HEK293 (cell line): ENCODE measurements around the gene SNTG2.
A peak's percentile ranks its signal among the peaks of the same experiment; 100 is the strongest.

Experiments used
- CTCF ChIA-PET: fragments of 350-600 bp; formaldehyde crosslinking; extraction: SDS; loops from one replicate; lab custom pipeline; 2021; ENCODE audit warnings: antibody characterized with exemption; lab: Yijun Ruan, JAX
- POLR2A ChIA-PET: fragments of 300-600 bp; formaldehyde crosslinking; extraction: SDS; loops from one replicate; lab custom pipeline; 2020; ENCODE audit warnings: antibody characterized with exemption, inconsistent platforms; lab: Yijun Ruan, JAX
- H3K27ac ChIP-seq: fragments of 200-500 bp; sonication (Bioruptor generic); 2 replicates; pipeline ENCODE4 v1.5.1; 2014; ENCODE audit warnings: low read depth, low read length, control low read depth, inconsistent platforms; ENCODE audit errors: extremely low read depth
- H3K36me3 ChIP-seq, 2 experiments: fragments of 200-500 bp in 1 of 2; sonication (Bioruptor generic) in 1 of 2; 1 replicate in 1 of 2; 2 replicates in 1 of 2; pipeline ENCODE4 v1.5.1; 2014 to 2017; ENCODE audit warnings: inconsistent platforms in 2 of 2, low read length in 2 of 2; ENCODE audit not compliant: control insufficient read depth in 2 of 2, insufficient read depth in 1 of 2
- H3K4me1 ChIP-seq: fragments of 200-500 bp; sonication (Bioruptor generic); 2 replicates; pipeline ENCODE4 v1.5.1; 2014; ENCODE audit warnings: mild to moderate bottlenecking, low read length, inconsistent platforms; ENCODE audit not compliant: control insufficient read depth, insufficient read depth
- H3K4me3 ChIP-seq: 2 replicates; pipeline ENCODE4 v1.5.1; 2011; ENCODE audit warnings: low read depth, mild to moderate bottlenecking, control low read depth, low read length, moderate library complexity
- H3K9me3 ChIP-seq: fragments of 200-500 bp; sonication (Bioruptor generic); 2 replicates; pipeline ENCODE4 v1.5.1; 2014; ENCODE audit warnings: low read depth, low read length, inconsistent platforms; ENCODE audit not compliant: control insufficient read depth, insufficient read depth
- FEZF1 ChIP-seq: fragments of 450-650 bp; formaldehyde crosslinking; IDR thresholded peaks from 2 replicates; pipeline ENCODE4 v1.5.1; 2016; ENCODE audit warnings: missing biosample characterization, missing genetic modification characterization
- GLIS1 ChIP-seq: fragments of 450-650 bp; formaldehyde crosslinking; IDR thresholded peaks from 2 replicates; pipeline ENCODE4 v1.5.1; 2016; ENCODE audit warnings: missing biosample characterization, missing genetic modification characterization
- GLIS2 ChIP-seq: fragments of 450-650 bp; formaldehyde crosslinking; IDR thresholded peaks from 2 replicates; pipeline ENCODE4 v1.5.1; 2016; ENCODE audit warnings: missing biosample characterization, missing genetic modification characterization
- PATZ1 ChIP-seq: fragments of 450-650 bp; formaldehyde crosslinking; IDR thresholded peaks from 2 replicates; pipeline ENCODE4 v1.5.1; 2016; ENCODE audit warnings: missing biosample characterization, missing genetic modification characterization
- PRDM4 ChIP-seq: fragments of 450-650 bp; formaldehyde crosslinking; IDR thresholded peaks from 2 replicates; pipeline ENCODE4 v1.5.1; 2017; ENCODE audit warnings: missing biosample characterization, missing genetic modification characterization
- SP2 ChIP-seq: fragments of 450-650 bp; formaldehyde crosslinking; IDR thresholded peaks from 2 replicates; pipeline ENCODE4 v1.5.1; 2016; ENCODE audit warnings: missing biosample characterization, missing genetic modification characterization
- SP3 ChIP-seq: fragments of 450-650 bp; formaldehyde crosslinking; IDR thresholded peaks from 2 replicates; pipeline ENCODE4 v1.5.1; 2016; ENCODE audit warnings: missing biosample characterization, missing genetic modification characterization
- TRIM28 ChIP-seq: IDR thresholded peaks from 2 replicates; pipeline ENCODE4 v1.6.1; 2011; ENCODE audit warnings: low read length, control low read depth, borderline replicate concordance
- TSHZ1 ChIP-seq: fragments of 450-650 bp; formaldehyde crosslinking; IDR thresholded peaks from 2 replicates; pipeline ENCODE4 v1.5.1; 2016; ENCODE audit warnings: missing biosample characterization, missing genetic modification characterization, borderline replicate concordance
- ZBTB20 ChIP-seq: fragments of 450-650 bp; formaldehyde crosslinking; IDR thresholded peaks from 2 replicates; pipeline ENCODE4 v1.5.1; 2016; ENCODE audit warnings: missing biosample characterization, missing genetic modification characterization
- ZBTB26 ChIP-seq: fragments of 450-650 bp; formaldehyde crosslinking; optimal IDR thresholded peaks from 2 replicates; pipeline ENCODE3; 2016; ENCODE audit warnings: missing biosample characterization, mild to moderate bottlenecking, missing genetic modification characterization
- ZFHX2 ChIP-seq: fragments of 450-650 bp; formaldehyde crosslinking; conservative IDR thresholded peaks from 2 replicates; pipeline ENCODE4 v1.5.1; 2016; ENCODE audit warnings: missing biosample characterization, missing genetic modification characterization
- ZIC2 ChIP-seq: fragments of 450-650 bp; formaldehyde crosslinking; IDR thresholded peaks from 2 replicates; pipeline ENCODE4 v1.5.1; 2016; ENCODE audit warnings: missing biosample characterization, missing genetic modification characterization
- ZNF133 ChIP-seq: fragments of 450-650 bp; formaldehyde crosslinking; IDR thresholded peaks from 2 replicates; pipeline ENCODE4 v1.5.1; 2016; ENCODE audit warnings: missing biosample characterization, missing genetic modification characterization
- ZNF223 ChIP-seq: fragments of 450-650 bp; formaldehyde crosslinking; IDR thresholded peaks from 2 replicates; pipeline ENCODE4 v1.5.1; 2016; ENCODE audit warnings: missing biosample characterization, missing genetic modification characterization
- ZNF23 ChIP-seq: fragments of 450-650 bp; formaldehyde crosslinking; IDR thresholded peaks from 2 replicates; pipeline ENCODE4 v1.5.1; 2016; ENCODE audit warnings: missing biosample characterization, missing genetic modification characterization, borderline replicate concordance
- ZNF335 ChIP-seq: fragments of 450-650 bp; formaldehyde crosslinking; conservative IDR thresholded peaks from 2 replicates; pipeline ENCODE4 v1.5.1; 2016; ENCODE audit warnings: missing biosample characterization, missing genetic modification characterization
- ZNF341 ChIP-seq: fragments of 450-650 bp; formaldehyde crosslinking; IDR thresholded peaks from 2 replicates; pipeline ENCODE4; 2016; ENCODE audit warnings: low read depth, missing biosample characterization, missing genetic modification characterization
- ZNF350 ChIP-seq: fragments of 450-650 bp; formaldehyde crosslinking; IDR thresholded peaks from 2 replicates; pipeline ENCODE4 v1.5.0; 2017; ENCODE audit warnings: missing biosample characterization, mild to moderate bottlenecking, missing genetic modification characterization
- ZNF830 ChIP-seq: fragments of 450-650 bp; IDR thresholded peaks from 2 replicates; pipeline ENCODE4 v1.5.0; 2018; ENCODE audit warnings: missing biosample characterization, missing genetic modification characterization, low read depth, mild to moderate bottlenecking, moderate library complexity

The SNTG2 gene

GRCh38 chr2:950080-950966 lies at the start of gene SNTG2:
SNTG2 (plus strand) TSS chr2:950849; CDS start chr2:950997, 148 bp downstream.
- peak within 1 kb of the TSS; percentile 54 for H3K4me3 ChIP-seq
- POLR2A ChIA-PET = interaction anchor here (1.0 kb wide), 2 partner anchors 10 to 66 kb away, joined by 3 read pairs; no protein-coding TSS in a partner anchor
- CTCF ChIA-PET = interaction anchor here (0.6 kb wide), 1 partner anchor 210 kb away, joined by 3 read pairs; no protein-coding TSS in a partner anchor
- no peaks in the 10 kb centered on the region for H3K9me3 ChIP-seq
- no peaks in the 10 kb centered on the region for H3K36me3 ChIP-seq
- no peaks in the 10 kb centered on the region for H3K4me1 ChIP-seq
- no peak for TF ChIP-seq ZNF350
- no peak for TF ChIP-seq PRDM4
- TF ChIP-seq FEZF1 = no peak
- TF ChIP-seq ZNF335 (tag by site-specific recombination) = peak; percentile 64
- peak; percentile 33 for TF ChIP-seq SP3 (tag by site-specific recombination)
- TF ChIP-seq ZNF830 (tag by site-specific recombination) = no peak
- peak; percentile 17; the same call in 1 of the 2 replicates for TF ChIP-seq SP2 (tag by site-specific recombination)
- TF ChIP-seq GLIS2 (tag by site-specific recombination) = peak; percentile 46; the same call in 1 of the 2 replicates
- peak; percentile 73 for TF ChIP-seq ZIC2 (tag by site-specific recombination)
- 0 out of 2 replicates have a peak, but pooled peaks have one; percentile 21 for TF ChIP-seq PATZ1 (tag by site-specific recombination)
- no peak for TF ChIP-seq ZNF133 (tag by site-specific recombination)
- no peak for TF ChIP-seq ZNF223 (tag by site-specific recombination)
- peak; percentile 28; the same call in 1 of the 2 replicates for TF ChIP-seq ZNF341 (tag by site-specific recombination)
- peak; percentile 38 for TF ChIP-seq GLIS1 (tag by site-specific recombination)
- no peak for TF ChIP-seq TSHZ1 (tag by site-specific recombination)
- TF ChIP-seq ZNF23 (tag by site-specific recombination) = no peak
- TF ChIP-seq ZFHX2 (tag by site-specific recombination) = peak; percentile 34; the same call in 1 of the 2 replicates
- peak; percentile 53 for TF ChIP-seq ZBTB26 (tag by site-specific recombination)
- TF ChIP-seq TRIM28 = no peak
- TF ChIP-seq ZBTB20 (tag by site-specific recombination) = peak; percentile 60
- H3K27ac ChIP-seq = peak within 1 kb of the TSS; percentile 16; the same call in 1 of the 2 replicates
